Right lobe of liver (tissue), 4 donors: ENCODE results near the gene TBKBP1.

Experiments
- POLR2A ChIP-seq: fragments of 450-650 bp; IDR thresholded peaks from one replicate; pipeline ENCODE4 v1.6.1; 2017; ENCODE audit warnings: antibody characterized with exemption, mild to moderate bottlenecking
- TF ChIP-seq, protein P1 (sequence below), 4 donors: fragments of 200-600 bp in 3 of 4; fragments of 450-650 bp in 1 of 4; IDR thresholded peaks; one replicate each; pipeline versions ENCODE4 v1.5.1 to v1.8.0; 2016 to 2022; ENCODE audit warnings: antibody characterized with exemption in 4 of 4, mild to moderate bottlenecking in 2 of 4
- donor health status: DM: no; HTN: no; CAD: no.
- donor health status: DM: no; HTN: no; CAD: no.
- donor health status: DM: no; HTN: yes; CAD: no.

DNA sequence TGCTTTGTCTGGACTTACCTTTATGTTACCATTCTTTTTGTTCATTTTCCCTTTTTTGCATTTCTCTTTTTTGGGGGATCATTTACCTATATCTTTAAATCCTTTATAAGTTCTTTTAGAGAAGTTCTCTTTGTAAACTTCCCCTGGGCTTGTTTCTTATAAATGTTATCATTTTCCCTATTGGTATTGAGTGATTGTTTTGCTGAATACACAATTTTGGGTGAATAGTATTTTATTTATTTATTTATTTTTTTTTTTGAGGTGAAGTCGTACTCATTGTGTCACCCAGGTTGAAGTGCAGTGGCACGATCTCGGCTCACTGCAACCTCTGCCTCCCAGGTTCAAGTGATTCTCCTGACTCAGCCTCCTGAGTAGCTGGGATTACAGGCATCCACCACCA, 57.5 kb downstream of the TBKBP1 start:
- TF ChIP-seq, protein P1, sequence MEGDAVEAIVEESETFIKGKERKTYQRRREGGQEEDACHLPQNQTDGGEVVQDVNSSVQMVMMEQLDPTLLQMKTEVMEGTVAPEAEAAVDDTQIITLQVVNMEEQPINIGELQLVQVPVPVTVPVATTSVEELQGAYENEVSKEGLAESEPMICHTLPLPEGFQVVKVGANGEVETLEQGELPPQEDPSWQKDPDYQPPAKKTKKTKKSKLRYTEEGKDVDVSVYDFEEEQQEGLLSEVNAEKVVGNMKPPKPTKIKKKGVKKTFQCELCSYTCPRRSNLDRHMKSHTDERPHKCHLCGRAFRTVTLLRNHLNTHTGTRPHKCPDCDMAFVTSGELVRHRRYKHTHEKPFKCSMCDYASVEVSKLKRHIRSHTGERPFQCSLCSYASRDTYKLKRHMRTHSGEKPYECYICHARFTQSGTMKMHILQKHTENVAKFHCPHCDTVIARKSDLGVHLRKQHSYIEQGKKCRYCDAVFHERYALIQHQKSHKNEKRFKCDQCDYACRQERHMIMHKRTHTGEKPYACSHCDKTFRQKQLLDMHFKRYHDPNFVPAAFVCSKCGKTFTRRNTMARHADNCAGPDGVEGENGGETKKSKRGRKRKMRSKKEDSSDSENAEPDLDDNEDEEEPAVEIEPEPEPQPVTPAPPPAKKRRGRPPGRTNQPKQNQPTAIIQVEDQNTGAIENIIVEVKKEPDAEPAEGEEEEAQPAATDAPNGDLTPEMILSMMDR (IDR thresholded peaks at IDR 0.05), result no peak
- TF ChIP-seq POLR2A, result no peak
